Spinal cord (tissue), 10 donors: ENCODE measurements around the gene RBMX2. TPM values are rescaled to one million over a fixed set of nuclear protein-coding genes. Genes with fewer than 3 reads are reported as not detected.
"Not testable (repeated sequence)": the region's sequence is repeated elsewhere in the genome, so short reads cannot be mapped to it uniquely, and the experiment has no call there.

Experiments
- DNase-seq, 6 donors: peaks; one replicate each; pipeline versions ENCODE4 v3.0.0 to v3.0.0-alpha.2; 2013 to 2015; ENCODE audit warnings: low spot score in 6 of 6, low read depth in 4 of 6
- H3K27ac ChIP-seq: one replicate; pipeline ENCODE4 v1.5.1; 2013; ENCODE audit warnings: low read depth, low read length, control low read depth
- H3K27me3 ChIP-seq: one replicate; pipeline ENCODE4 v1.6.1; 2013; ENCODE audit warnings: low read length; ENCODE audit not compliant: control insufficient read depth, insufficient read depth
- H3K36me3 ChIP-seq: one replicate; pipeline ENCODE4 v1.6.1; 2013; ENCODE audit warnings: low read length; ENCODE audit not compliant: control insufficient read depth, insufficient read depth
- H3K4me1 ChIP-seq: one replicate; pipeline ENCODE4 v1.6.1; 2013; ENCODE audit warnings: low read length; ENCODE audit not compliant: control insufficient read depth, insufficient read depth
- H3K4me3 ChIP-seq: one replicate; pipeline ENCODE4 v1.5.1; 2013; ENCODE audit warnings: low read depth, low read length, control low read depth
- H3K9me3 ChIP-seq: one replicate; pipeline ENCODE4 v1.6.1; 2013; ENCODE audit warnings: low read length; ENCODE audit not compliant: control insufficient read depth, insufficient read depth
- WGBS: methylation state at CpG from one replicate; pipeline ENCODE4 v1.1.5; 2013; ENCODE audit warnings: missing lambda C conversion rate; ENCODE audit not compliant: insufficient coverage; 5-methylcytosine and 5-hydroxymethylcytosine counted together
- polyA plus RNA-seq, 2 donors: library from polyadenylated mRNA; unstranded; fragments of 120-200 nt; gene quantifications; one replicate each; pipeline ENCODE4 v1.2.1, GENCODE V29; 2013; ENCODE audit not compliant: insufficient read length in 2 of 2
- total RNA-seq, 2 donors: library from RNA; depleted of rRNA in 1 of 2; stranded (reverse); fragments of 120-200 nt in 1 of 2; fragments of >200 nt in 1 of 2; gene quantifications; one replicate each; pipeline versions ENCODE4 v1.2.3 to v1.2.4, GENCODE V29; 2013 to 2014
- donor health status: healthy.

Gene RBMX2
- total and polyA plus RNA-seq, 4 donors: 23.6 to 40.6 (median 30.1) TPM

DNA sequence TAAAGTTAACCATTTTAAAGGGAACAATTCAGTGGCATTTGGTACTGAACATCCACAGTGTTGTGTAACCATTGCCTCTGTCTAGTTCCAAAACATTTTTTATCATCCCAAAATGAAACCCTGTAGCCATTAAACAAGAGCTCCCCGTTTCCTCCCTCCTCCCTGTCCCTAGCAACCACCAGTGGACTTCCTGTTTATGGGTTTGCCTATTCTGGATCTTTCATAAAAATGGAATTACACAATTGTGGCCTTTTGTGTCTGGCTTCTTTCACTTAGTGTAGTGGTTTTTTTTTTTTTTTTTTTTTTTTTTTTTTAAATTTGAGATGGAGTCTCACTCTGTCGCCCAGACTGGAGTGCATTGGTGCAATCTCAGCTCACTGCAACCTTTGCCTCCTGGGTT, 11.6 kb downstream of the RBMX2 start:
- H3K9me3 ChIP-seq: no peaks in the 10 kb centered on the region
- H3K27me3 ChIP-seq: no peaks in the 10 kb centered on the region
- H3K27ac ChIP-seq: no peak overlapping the region
- no peaks in the 10 kb centered on the region for H3K4me1 ChIP-seq
- no peak overlapping the region for H3K4me3 ChIP-seq
- DNase-seq: no peak
- H3K36me3 ChIP-seq: peaks cover 12% of the 10 kb centered on the region
- no CpG with 5 or more reads among the region's 2 CpGs for WGBS

DNA sequence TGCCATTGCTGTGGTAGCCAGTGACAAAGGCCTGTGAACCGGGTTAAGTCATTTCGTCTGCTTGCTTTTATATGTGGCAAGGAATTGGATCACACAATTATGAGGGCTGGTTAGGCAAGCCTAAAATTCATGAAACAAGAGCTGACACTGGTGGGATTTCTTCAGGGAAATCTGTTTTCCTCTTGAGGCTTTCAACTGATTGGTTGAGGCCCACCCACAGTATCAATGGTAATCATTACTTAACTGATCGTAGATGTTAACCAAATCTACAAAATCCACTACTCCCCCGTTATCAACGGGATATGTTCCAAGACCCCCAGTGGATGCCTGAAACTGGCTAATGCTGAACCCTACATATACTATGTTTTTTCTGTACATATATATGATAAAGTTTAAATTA, 13.0 kb downstream of the RBMX2 start:
- Histone ChIP-seq H3K27ac (no peak overlapping the region), H3K4me3 (no peak overlapping the region), H3K9me3 (no peaks in the 10 kb centered on the region), H3K36me3 (peaks cover 12% of the 10 kb centered on the region), H3K4me1 (no peaks in the 10 kb centered on the region), H3K27me3 (no peaks in the 10 kb centered on the region)
- WGBS: 88% methylated on average over 2 of the region's 5 CpGs
- DNase-seq: no peak

DNA sequence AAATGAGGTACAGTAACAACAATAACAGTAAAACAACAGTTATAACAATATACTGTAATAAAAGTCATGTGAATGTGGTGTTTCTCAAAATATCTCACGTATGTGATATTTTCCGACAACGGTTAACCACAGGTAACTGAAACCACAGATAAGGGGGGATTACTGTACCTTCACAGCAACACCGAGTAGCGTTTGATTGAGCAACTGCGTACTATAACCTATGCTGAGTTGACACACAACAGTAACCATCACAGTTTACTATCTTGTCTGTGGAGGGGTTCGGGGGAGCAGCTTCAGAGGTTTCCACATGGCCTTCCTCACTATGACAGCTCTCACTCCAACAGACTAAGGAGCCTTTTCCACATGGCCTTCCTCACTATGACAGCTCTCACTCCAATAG, 13.4 kb downstream of the RBMX2 start:
- no peak overlapping the region for H3K27ac ChIP-seq
- peaks cover 11% of the 10 kb centered on the region for H3K36me3 ChIP-seq
- H3K4me3 ChIP-seq: no peak overlapping the region
- no peaks in the 10 kb centered on the region for H3K9me3 ChIP-seq
- 93% methylated on average over 3 of the region's 7 CpGs for WGBS
- no peaks in the 10 kb centered on the region for H3K4me1 ChIP-seq
- no peak for DNase-seq
- H3K27me3 ChIP-seq: no peaks in the 10 kb centered on the region

DNA sequence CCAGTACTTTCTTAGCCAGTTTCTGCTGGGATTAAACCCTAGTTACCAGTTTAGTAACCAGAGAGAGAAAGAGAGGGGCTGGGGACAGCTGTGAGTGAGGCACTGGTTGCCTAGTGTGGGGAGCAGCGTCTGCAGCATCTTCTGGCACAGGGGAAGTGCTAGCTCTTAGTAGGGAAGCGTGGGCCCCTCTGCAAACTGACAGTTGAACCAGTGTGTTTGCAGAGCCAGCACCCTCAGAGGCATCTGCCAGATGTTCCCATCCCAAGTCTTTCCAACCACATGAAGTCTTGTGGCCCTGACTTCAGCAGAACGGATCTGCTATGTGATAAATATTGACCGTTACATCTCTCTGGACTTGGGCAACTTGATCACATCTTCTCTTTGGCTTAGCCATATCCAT, 15.0 kb downstream of the RBMX2 start:
- Histone ChIP-seq H3K4me3 (no peak overlapping the region), H3K27ac (no peak overlapping the region), H3K27me3 (no peaks in the 10 kb centered on the region), H3K4me1 (no peaks in the 10 kb centered on the region), H3K9me3 (no peaks in the 10 kb centered on the region), H3K36me3 (peaks cover under 1% of the 10 kb centered on the region)
- 79% methylated on average over 4 of the region's 4 CpGs for WGBS
- DNase-seq: no peak

DNA sequence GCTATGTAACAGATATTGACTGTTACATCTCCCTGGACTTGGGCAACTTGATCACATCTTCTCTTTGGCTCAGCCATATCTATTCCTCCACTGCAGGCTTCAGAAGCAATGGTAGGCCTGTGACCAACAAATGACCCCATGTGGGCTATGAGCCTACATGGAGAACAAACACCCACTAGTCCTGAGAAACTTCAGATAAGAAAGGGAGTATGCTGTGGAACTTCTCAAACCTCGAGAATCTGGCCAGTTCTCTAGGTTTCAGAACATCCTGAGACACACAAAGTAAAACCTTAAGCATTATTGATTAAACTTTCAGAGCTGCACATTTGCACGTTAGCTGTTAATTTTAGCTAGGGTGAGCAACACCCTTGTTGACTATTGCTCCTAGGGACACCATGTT, 16.3 kb downstream of the RBMX2 start:
- Histone ChIP-seq H3K4me3 (no peak overlapping the region), H3K36me3 (no peaks in the 10 kb centered on the region), H3K27me3 (no peaks in the 10 kb centered on the region), H3K27ac (no peak overlapping the region), H3K9me3 (no peaks in the 10 kb centered on the region), H3K4me1 (no peaks in the 10 kb centered on the region)
- DNase-seq: no peak
- WGBS: 89% methylated on average over 1 of the region's 2 CpGs

DNA sequence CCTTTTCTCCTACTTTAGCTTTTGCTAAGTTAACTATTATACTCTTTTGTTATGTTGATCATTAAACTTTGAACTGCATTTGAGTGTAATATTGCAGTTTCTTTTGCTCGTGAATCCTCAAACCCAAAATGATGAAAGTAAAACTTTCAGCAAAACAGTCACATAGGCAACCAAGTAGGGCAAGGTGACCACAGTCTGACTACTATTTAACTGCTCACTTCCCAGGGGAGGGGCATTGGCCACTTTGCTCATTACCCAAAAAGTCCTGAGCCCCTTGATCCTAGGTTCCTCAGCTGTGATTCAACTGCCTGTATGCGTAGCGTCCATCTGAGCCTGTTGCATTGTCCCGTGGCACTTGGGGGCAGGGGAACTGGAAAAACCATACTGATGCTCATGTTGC, 17.0 kb downstream of the RBMX2 start:
- H3K4me3 ChIP-seq: no peak overlapping the region
- H3K27me3 ChIP-seq: no peaks in the 10 kb centered on the region
- DNase-seq: no peak
- H3K9me3 ChIP-seq: no peaks in the 10 kb centered on the region
- 91% methylated on average over 4 of the region's 4 CpGs for WGBS
- H3K27ac ChIP-seq: no peak overlapping the region
- no peaks in the 10 kb centered on the region for H3K36me3 ChIP-seq
- no peaks in the 10 kb centered on the region for H3K4me1 ChIP-seq

DNA sequence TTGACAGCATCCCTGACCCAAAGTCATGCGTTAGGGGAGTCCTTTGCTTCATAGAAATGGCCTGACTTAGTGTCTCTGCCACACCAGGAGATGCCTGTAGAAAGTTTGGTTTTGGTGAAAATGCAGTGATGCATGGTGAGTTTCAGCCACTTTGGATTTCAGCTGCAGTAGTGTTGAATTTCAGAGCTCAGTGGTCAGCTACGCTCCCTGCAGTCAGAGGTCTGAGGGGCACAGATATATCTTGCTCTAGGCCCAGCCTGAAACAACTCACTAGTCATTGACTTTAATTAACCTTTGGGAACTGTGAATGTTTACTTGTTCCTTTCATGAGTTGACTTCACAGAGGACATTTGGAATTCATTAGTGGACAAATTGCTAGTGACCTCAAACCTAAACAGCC, 17.5 kb downstream of the RBMX2 start:
- no peaks in the 10 kb centered on the region for H3K27me3 ChIP-seq
- 92% methylated on average over 1 of the region's 2 CpGs for WGBS
- no peaks in the 10 kb centered on the region for H3K4me1 ChIP-seq
- no peak overlapping the region for H3K4me3 ChIP-seq
- no peaks in the 10 kb centered on the region for H3K36me3 ChIP-seq
- no peak overlapping the region for H3K27ac ChIP-seq
- DNase-seq: peak in 1 of 6 donors; percentile 2
- no peaks in the 10 kb centered on the region for H3K9me3 ChIP-seq

DNA sequence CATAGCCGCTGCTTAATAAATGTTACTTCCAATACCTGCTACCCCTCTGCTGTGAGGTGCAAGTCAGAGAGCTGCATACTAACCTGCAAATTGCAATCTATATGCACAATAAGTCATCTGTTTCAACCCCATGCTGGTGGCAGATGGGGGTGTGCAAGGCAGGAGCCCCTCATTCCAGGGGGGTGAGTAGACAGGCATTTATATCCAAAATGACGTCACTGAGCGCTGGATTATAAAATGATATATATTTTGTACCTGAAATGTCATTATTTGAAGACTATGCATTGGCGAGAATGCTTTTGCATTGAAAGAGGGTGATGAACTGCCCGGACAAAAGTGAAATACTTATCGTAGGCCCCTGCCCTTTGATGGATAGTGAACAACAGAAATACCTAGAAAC, 24.7 kb downstream of the RBMX2 start:
- 70% methylated on average over 5 of the region's 6 CpGs for WGBS
- Histone ChIP-seq H3K27me3 (no peaks in the 10 kb centered on the region), H3K4me1 (no peaks in the 10 kb centered on the region), H3K36me3 (no peaks in the 10 kb centered on the region), H3K4me3 (no peak overlapping the region), H3K27ac (no peak overlapping the region), H3K9me3 (no peaks in the 10 kb centered on the region)
- DNase-seq: peak in 1 of 6 donors; percentile 12

DNA sequence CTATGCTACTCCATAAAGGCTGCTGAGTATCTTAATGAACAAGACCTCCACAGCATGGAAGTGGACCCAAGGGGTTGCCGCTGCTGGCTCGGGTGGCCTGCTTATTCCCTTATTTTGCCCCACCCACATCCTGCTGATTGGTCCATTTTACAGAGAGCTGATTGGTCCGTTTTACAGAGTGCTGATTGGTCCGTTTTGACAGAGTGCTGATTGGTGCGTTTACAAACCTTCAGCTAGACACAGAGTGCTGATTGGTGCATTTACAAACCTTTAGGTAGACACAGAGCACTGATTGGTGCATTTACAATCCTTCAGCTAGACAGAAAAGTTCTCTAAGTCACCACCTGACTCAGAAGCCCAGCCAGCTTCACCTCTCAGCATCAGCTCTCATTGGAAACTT, 27.4 kb downstream of the RBMX2 start:
- DNase-seq, H3K27me3 ChIP-seq: not testable (repeated sequence)

DNA sequence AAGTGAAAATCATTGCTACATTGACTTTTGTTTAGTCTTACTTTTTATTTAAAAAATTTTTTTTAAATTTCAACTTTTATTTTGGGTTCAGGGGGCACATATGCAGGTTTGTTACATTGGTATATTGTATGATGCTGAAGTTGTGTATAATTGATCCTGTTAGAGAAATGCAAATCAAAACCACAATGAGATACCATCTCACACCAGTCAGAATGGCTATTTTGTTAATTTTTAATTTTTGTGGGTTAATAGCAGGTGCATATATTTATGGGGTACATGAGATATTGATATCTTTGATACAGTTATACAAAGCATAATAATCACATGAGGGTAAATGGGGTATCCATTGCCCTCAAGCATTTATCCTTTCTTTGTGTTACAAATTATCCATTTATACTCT, 34.1 kb downstream of the RBMX2 start:
- H3K27me3 ChIP-seq: no peaks in the 10 kb centered on the region
- peaks cover 2% of the 10 kb centered on the region for H3K9me3 ChIP-seq
- no peak for DNase-seq
- no peak overlapping the region for H3K4me3 ChIP-seq
- H3K36me3 ChIP-seq: no peaks in the 10 kb centered on the region
- H3K27ac ChIP-seq: no peak overlapping the region
- no peaks in the 10 kb centered on the region for H3K4me1 ChIP-seq

More for the DNA sequence above, 27.4 kb downstream of the RBMX2 start:
- 82% methylated on average over 3 of the region's 5 CpGs for whole genome bisulfite sequencing
- H3K4me3 ChIP-seq, H3K36me3 ChIP-seq, H3K9me3 ChIP-seq, H3K27ac ChIP-seq, H3K4me1 ChIP-seq: not testable (repeated sequence)
